ENCODE results near the gene EXD3. TPM values are rescaled to one million over a fixed set of nuclear protein-coding genes. Genes with fewer than 3 reads are reported as not detected.
"Not testable (repeated sequence)": the region's sequence is repeated elsewhere in the genome, so short reads cannot be mapped to it uniquely, and the experiment has no call there.

The EXD3 gene
- total and polyA plus RNA-seq, 4 donors: 8.6 to 30.5 (median 19.5) TPM

GRCh38 chr9:137410891-137411249 lies 12.1 kb downstream of the EXD3 start:
- Histone ChIP-seq H3K36me3 (ENCODE audit: control insufficient read depth in 4 of 4, insufficient read depth in 4 of 4, low read length in 4 of 4) (peaks cover 0 to 2% (median 0%) of the 10 kb centered on the region in 4 donors), H3K27me3 (ENCODE audit: control insufficient read depth in 3 of 3, insufficient read depth in 3 of 3, low read length in 2 of 3) (no peaks in the 10 kb centered on the region), H3K9ac (ENCODE audit: insufficient read depth in 1 of 2, low read length in 2 of 2) (no peak overlapping the region), H3K4me3 (no peak overlapping the region), H3K27ac (ENCODE audit: low read depth in 1 of 2, low read length in 1 of 2) (peak overlapping the region; percentile 56 to 75), H3K9me3 (ENCODE audit: control insufficient read depth in 4 of 4, insufficient read depth in 3 of 4, low read length in 3 of 4) (no peaks in the 10 kb centered on the region), H3K4me1 (ENCODE audit: control insufficient read depth in 5 of 5, insufficient read depth in 5 of 5, low read length in 5 of 5) (peaks cover 0 to 15% (median 3%) of the 10 kb centered on the region in 5 donors)
- WGBS, 2 donors: 80 to 83% methylated on average over 15 of the region's 15 CpGs
- ATAC-seq (ENCODE audit: insufficient read depth, low FRiP score) (no peak), DNase-seq (no peak)
- no peak for TF ChIP-seq CTCF (IDR thresholded peaks at IDR 0.05; ENCODE audit: control extremely low read depth, extremely low read depth)

- H3K4me3 ChIP-seq; H3K9me3 ChIP-seq (ENCODE audit: control insufficient read depth in 4 of 4, insufficient read depth in 3 of 4, low read length in 3 of 4); H3K27me3 ChIP-seq (ENCODE audit: control insufficient read depth in 3 of 3, insufficient read depth in 3 of 3, low read length in 2 of 3); ATAC-seq (ENCODE audit: insufficient read depth, low FRiP score); DNase-seq; H3K36me3 ChIP-seq (ENCODE audit: control insufficient read depth in 4 of 4, insufficient read depth in 4 of 4, low read length in 4 of 4); H3K9ac ChIP-seq (ENCODE audit: insufficient read depth in 1 of 2, low read length in 2 of 2): not testable (repeated sequence)
- Histone ChIP-seq H3K4me1 (ENCODE audit: control insufficient read depth in 5 of 5, insufficient read depth in 5 of 5, low read length in 5 of 5) (peaks cover 0 to 18% (median 3%) of the 10 kb centered on the region in 5 donors), H3K27ac (ENCODE audit: low read depth in 1 of 2, low read length in 1 of 2) (peak overlapping the region; percentile 56 to 75)
- WGBS, 2 donors: 77 to 81% methylated on average over 18 of the region's 18 CpGs
These were observed 12.6 kb downstream of the EXD3 start for GRCh38 chr9:137410236-137410890.

- DNase-seq (no peak), ATAC-seq (ENCODE audit: insufficient read depth, low FRiP score) (no peak)
- Histone ChIP-seq H3K4me1 (ENCODE audit: control insufficient read depth in 5 of 5, insufficient read depth in 5 of 5, low read length in 5 of 5) (peaks cover 0 to 18% (median 3%) of the 10 kb centered on the region in 5 donors), H3K27ac (ENCODE audit: low read depth in 1 of 2, low read length in 1 of 2) (no peak overlapping the region), H3K9me3 (ENCODE audit: control insufficient read depth in 4 of 4, insufficient read depth in 3 of 4, low read length in 3 of 4) (no peaks in the 10 kb centered on the region), H3K9ac (ENCODE audit: insufficient read depth in 1 of 2, low read length in 2 of 2) (no peak overlapping the region), H3K27me3 (ENCODE audit: control insufficient read depth in 3 of 3, insufficient read depth in 3 of 3, low read length in 2 of 3) (no peaks in the 10 kb centered on the region), H3K4me3 (no peak overlapping the region), H3K36me3 (ENCODE audit: control insufficient read depth in 4 of 4, insufficient read depth in 4 of 4, low read length in 4 of 4) (peaks cover 0 to 2% (median 0%) of the 10 kb centered on the region in 4 donors)
- no peak for TF ChIP-seq CTCF (IDR thresholded peaks at IDR 0.05; ENCODE audit: control extremely low read depth, extremely low read depth)
- 93 to 97% methylated on average over 11 of the region's 11 CpGs for WGBS, 2 donors
These were observed 13.4 kb downstream of the EXD3 start for GRCh38 chr9:137409515-137409914.

- no peak for TF ChIP-seq CTCF (IDR thresholded peaks at IDR 0.05; ENCODE audit: control extremely low read depth, extremely low read depth)
- WGBS, 2 donors: 95 to 97% methylated on average over 24 of the region's 24 CpGs
- H3K36me3 ChIP-seq (ENCODE audit: control insufficient read depth in 4 of 4, insufficient read depth in 4 of 4, low read length in 4 of 4): peaks cover 0 to 2% (median 0%) of the 10 kb centered on the region in 4 donors
- H3K4me1 ChIP-seq (ENCODE audit: control insufficient read depth in 5 of 5, insufficient read depth in 5 of 5, low read length in 5 of 5): peaks cover 0 to 18% (median 3%) of the 10 kb centered on the region in 5 donors
- H3K27me3 ChIP-seq (ENCODE audit: control insufficient read depth in 3 of 3, insufficient read depth in 3 of 3, low read length in 2 of 3): no peaks in the 10 kb centered on the region
- H3K9me3 ChIP-seq (ENCODE audit: control insufficient read depth in 4 of 4, insufficient read depth in 3 of 4, low read length in 3 of 4): no peaks in the 10 kb centered on the region
- H3K27ac ChIP-seq (ENCODE audit: low read depth in 1 of 2, low read length in 1 of 2): no peak overlapping the region
- no peak for DNase-seq
- ATAC-seq (ENCODE audit: insufficient read depth, low FRiP score): no peak
- no peak overlapping the region for H3K4me3 ChIP-seq
- H3K9ac ChIP-seq (ENCODE audit: insufficient read depth in 1 of 2, low read length in 2 of 2): no peak overlapping the region
These were observed 14.1 kb downstream of the EXD3 start for GRCh38 chr9:137408651-137409405.

Data from lung (tissue), 12 donors.